Measurements from ENCODE around the gene KCNN3.

Gene KCNN3

GRCh38 chr1:154859786-154860155 is 10.3 kb downstream of the KCNN3 start:
- DNase-seq: no peak

- no peak for DNase-seq
These were observed 10.8 kb downstream of the KCNN3 start for GRCh38 chr1:154859151-154859785.

GRCh38 chr1:154857441-154858215 is 12.5 kb downstream of the KCNN3 start:
- no peak for DNase-seq

DNA sequence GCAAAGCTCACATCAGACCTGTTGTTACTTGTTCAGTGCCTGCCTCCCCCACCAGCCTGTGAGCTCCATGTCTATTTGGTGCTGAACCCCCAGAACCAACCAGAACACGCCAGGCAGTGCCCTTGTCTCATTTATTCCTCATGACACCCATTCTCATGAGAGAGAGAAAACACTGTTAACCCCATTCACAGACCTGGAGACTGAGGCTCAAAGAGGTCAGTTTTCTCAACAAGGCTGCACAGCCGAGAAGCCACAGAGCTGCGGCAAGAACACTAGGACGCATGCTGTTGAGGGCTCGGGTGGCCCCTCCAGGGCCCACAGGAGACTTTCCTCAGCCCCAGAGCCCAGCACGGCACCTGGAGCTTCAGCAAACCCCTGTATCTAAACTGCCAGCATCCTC is 13.1 kb downstream of the KCNN3 start:
- no peak for DNase-seq

DNA sequence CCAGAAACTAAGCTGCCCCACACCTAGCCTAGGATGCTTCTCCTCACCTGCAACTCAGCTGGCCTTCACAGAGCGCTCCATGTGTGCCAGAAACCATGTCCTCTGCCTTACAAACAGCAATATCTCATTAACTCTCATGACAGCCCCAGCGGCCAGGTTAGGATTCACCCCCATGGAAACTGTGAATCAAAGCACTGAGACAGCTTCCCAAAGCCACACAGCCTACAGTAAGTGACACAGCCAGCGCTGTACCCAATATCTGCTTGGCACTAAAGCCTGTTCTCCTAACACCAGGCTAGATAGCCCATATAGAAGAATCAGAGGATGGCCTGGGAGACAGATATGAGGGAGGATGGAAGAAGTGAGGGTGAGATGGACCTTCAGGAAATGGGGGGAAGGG is 13.5 kb downstream of the KCNN3 start:
- no peak for DNase-seq

DNA sequence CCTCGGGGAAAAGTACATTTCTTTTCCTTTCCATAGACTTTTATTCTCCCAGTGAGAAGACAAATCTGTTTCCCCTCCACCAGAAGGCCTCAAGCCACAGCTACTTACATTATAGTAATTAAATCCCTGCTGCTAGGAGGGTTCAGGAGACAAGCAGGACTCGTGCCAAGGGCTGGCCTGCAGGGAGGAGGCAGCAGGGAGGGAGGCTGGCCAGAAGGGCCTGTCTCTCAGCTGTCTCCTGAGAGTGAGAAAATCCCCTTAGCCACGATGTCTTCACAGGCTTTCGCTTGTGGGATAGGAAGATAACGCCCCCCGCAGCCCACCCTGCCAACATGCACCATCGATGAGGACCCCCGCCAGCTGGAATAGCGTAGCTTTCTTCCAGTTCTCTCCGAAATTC is 14.0 kb downstream of the KCNN3 start:
- no peak for DNase-seq

DNA sequence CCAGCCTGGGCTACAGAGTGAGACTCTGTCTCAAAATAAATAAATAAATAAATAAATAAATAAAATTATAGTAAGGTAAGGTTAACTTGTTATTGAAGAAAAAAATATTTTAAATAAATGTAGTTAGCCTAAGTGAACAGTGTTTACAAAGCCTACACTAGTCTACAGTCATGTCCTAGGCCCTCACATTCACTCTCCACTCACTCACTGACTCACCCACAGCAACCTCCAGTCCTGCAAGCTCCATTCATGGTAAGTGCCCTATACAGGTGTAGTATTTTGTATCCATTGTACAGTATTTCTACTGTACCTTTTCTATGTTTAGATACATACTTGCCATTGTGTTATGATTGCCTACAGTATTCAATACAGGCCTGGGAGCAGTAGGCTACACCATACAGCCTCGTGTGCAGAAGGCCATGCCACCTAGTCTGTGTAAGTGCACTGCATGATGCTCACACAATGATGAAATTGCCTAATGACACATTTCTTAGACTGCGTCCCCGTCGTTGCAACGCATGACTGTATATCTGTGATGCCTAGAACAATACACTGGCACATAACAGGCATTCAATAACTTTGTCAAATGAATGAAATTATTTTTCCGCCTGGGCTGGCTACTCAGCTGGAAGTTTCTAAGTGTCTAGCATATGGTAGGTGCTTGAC is 14.8 kb downstream of the KCNN3 start:
- no peak for DNase-seq

- DNase-seq: no peak
These were observed 17.2 kb downstream of the KCNN3 start for GRCh38 chr1:154852845-154853244.

DNA sequence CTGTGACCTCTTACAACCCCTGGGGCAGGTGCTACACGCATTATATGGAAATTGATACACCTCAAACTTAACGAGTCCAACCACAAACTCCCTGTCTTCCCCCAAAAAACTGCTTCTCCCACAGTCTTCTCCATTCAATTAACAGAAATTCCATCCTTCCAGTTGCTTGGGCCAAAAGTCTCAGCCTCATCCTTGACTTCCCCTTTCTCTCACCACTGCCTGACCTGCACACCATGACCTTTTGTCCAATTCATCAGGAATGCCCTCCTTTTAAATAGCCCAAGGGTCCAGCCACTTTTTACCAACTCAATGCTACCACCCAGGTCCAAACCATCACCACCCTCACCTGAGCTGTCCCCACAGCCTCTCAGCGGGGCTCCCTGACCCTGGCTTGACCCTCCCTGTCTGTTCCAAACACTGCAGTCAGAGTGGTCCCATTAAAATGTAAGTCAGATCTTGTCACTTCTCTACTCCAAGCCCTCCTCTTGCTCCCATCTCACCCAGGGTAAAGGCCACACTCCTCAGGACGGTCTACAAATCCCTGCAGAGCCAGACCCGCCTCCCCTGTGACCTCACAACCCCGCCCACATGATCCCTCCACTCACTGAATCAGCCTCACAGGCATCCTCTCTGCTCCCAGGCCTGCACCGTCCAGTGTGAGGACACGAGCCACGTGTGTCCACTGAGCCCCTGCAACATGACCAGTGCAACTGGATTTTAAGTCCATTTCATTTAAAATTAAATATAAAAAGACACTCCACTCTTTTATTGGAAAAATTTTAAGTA is 18.5 kb downstream of the KCNN3 start:
- no peak for DNase-seq

DNA sequence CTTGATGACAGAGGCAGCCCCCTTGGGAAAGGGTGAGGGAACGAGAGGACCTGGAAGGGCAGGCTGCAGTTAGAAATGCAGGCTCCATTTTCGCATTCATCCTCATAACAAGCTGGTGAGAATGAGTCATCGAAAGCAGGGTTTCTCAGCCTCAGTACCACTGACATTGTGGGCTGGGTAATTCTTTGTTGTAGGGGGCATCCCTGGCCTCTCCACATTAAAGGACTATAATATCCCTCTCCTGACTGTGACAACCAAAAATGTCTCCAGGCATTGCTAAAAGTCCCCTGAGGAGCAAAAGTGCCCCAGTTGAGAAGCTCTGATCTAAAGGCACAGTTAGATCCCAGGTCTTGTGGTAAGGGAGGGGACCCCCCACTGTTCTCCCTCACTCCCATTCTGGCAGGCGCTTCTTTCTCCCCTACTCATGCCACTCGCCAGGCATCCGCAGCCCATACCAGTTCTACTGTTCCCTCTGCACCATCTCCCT is 20.4 kb downstream of the KCNN3 start:
- no peak for DNase-seq

DNA sequence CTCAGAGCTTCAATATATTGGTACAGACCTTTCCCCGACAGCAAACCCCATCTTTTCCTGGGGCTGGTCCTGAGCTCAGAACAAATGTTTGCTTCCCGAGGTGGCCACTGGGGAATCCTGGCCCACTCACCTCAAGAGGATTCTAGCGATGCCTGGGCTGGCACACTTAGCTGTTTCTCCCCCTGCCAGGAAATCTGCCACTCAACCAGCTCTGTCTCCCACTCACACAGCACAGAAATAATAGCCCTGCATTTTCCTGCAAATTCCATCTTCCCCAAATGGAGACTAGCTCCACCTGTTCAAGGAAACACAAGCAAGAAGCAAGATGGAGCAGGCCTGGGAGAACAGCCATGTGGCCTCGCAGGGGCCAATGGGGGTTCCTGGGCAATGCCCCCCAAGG is 21.1 kb downstream of the KCNN3 start:
- no peak for DNase-seq

DNA sequence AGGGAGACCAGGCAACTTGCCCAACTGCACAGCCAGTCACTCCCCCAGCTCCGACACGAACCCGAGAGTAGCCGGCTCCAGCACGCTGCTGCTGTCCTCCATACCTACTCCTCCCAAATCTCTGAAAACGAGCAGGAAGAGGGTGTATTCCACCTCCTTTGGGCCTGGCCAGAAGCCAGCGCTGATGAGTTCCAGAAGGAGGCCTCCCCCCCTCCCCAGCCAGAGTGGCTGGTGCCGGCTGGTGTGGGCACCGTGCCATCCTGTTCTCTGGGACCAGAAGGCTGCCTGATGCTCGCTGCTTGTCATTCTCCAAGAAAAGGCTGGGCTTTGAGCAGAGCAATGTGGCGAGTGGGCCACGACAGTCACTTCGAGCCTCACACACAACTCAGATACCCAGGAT is 22.2 kb downstream of the KCNN3 start:
- no peak for DNase-seq

DNA sequence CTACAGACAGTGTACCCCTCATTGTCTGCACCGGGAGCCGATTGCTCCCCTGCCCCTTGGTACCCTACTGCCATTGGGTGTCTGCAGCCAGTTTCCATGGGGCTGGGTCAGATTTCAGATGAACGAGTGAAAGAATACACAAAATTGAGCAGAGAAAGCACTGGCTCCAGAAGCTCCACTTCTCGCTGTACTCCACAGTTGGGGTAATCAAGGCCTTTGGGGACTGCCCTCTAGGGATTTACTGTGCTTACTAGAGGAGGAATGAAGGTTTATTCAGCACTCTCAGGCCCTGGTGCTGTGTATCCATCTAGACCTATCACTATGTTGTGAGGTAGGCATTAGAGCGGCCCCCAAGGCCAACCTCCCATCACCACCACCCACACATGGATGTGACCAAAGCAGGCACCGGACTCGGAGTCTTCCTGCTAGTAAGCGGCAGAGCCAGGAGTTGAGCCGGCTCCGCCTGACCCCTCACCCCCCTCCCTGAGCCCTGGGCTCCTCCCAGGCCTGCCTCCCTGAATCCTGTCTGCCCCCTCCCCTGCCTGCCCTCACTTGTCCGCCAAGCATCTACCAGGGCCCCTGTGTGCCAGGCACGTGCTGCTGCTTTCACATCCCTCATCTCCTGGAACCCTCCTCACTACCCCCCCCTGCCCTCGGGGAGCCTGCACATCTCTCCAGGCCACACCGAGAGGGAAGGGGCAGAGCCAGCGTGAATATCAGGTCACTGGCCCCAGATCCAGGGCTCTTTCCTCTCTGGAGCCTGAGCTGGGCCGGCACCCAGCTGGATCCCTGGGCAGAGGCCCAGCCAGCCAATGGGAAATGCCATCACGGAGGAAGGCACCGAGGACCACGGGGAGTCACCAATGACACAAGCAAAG is 23.3 kb downstream of the KCNN3 start:
- no peak for DNase-seq

GRCh38 chr1:154845879-154846278 is 24.2 kb downstream of the KCNN3 start:
- DNase-seq: no peak

DNA sequence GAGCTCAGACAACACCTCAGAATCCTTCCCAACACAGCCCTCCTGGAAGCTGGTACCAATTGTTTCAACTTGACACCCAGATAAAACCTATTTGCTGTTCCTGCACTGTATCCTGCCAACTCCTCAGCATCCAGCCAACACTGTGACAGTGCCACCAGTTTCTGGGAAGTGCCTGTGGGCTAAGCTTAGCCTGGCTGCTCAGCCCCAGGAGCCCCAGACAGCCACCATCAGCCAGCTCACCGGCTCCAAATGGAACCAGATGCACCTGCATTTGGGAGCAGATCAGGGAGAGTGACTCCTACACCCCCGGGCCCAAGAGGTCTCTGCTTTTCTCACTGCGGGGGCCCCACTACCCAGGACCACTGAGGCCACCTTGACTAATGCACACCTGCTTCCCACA is 24.9 kb downstream of the KCNN3 start:
- no peak for DNase-seq

DNA sequence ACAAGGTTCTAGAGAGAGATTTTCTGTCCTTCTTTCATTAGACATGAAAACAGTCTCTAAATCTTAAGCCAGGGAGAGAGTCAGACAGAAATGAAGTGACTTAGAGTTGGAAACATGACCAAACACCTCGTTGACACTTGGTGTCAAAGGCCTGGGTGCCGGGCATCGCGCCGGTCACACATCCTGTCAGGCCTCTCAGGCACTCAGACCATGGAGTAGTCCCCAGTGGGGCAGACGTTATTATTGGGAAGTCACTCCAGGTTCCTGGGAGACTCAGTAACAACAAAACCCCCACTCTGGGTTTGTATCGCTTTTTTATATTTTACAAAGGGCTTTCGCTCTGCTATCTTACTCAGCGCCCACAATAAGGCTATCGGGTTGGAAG is 25.8 kb downstream of the KCNN3 start:
- DNase-seq: no peak

- no peak for DNase-seq
These were observed 26.3 kb downstream of the KCNN3 start for GRCh38 chr1:154843636-154844296.

- DNase-seq: no peak
These were observed 27.4 kb downstream of the KCNN3 start for GRCh38 chr1:154842635-154843034.

- DNase-seq: no peak
These were observed 28.7 kb downstream of the KCNN3 start for GRCh38 chr1:154841384-154841783.

DNA sequence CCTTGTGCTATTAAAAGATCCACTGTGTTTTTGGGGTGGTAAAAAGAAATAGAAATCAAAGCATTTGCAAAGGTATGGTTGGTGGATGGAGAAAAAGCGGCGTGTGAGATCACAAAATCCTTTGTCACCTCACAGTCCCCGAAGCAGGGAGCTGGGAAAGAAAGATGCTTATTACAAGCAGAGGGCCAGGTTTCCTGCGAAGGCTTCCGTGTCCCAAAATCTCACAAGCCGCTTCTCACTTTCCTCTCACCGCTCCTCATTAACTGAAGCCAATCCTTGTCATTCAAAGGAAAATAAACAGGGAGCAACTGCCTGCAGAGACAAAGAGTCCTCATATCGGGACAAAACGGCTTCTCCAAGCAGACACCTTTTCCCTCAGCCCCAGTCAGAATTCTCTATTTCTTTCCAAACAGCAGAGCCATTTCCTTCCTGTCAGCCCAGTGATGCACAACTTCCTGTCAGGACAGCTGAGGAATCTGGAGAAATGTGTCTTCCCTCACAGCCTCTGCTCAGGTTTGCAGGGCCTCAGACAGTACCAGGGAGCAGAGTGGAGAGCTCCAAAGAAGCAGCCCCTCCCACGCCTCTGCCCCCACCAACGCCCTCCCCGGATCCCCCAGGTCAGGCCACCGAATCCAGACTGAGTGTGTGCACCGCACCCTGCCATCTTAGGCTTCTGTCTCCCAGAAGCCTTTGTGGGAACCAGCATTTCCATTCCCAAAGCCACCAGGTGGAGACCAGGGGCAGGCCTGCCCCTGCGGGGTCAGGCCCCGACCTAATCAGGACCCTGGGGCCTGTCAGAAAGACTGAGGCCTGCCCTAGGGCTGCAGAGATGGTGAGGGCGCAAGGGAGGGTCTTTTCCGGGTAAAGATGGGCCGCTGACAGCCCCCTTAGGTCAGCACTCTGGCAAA is 29.6 kb downstream of the KCNN3 start:
- no peak for DNase-seq

GRCh38 chr1:154839691-154840090 is 30.4 kb downstream of the KCNN3 start:
- DNase-seq: no peak

Data from stimulated activated CD4-positive, alpha-beta T cell treated with anti-CD3 and anti-CD28 coated beads, Interleukin-4, amount 100 ng/mL, for 1 hour (primary cell).